AG04449 (cell line): ENCODE data around the gene FAM83B.
"Not testable (repeated sequence)": the region's sequence is repeated elsewhere in the genome, so short reads cannot be mapped to it uniquely, and the experiment has no call there.

Experiments used
- CTCF ChIA-PET: fragments of 350-600 bp; formaldehyde crosslinking; extraction: SDS; loops from one replicate; lab custom pipeline; 2021; ENCODE audit warnings: antibody characterized with exemption; lab: Yijun Ruan, JAX
- POLR2A ChIA-PET: fragments of 400-600, 350-600 bp; formaldehyde crosslinking; extraction: SDS; loops from one replicate; lab custom pipeline; 2020; ENCODE audit warnings: antibody characterized with exemption, inconsistent platforms; lab: Yijun Ruan, JAX
- DNase-seq: peaks from one replicate; pipeline ENCODE4 v3.0.0-alpha.2; 2010; ENCODE audit warnings: low read depth, low spot score
- H3K4me3 ChIP-seq: 2 replicates; pipeline ENCODE4 v1.5.1; 2011; ENCODE audit warnings: low read depth, mild to moderate bottlenecking, control low read depth, low read length
- TF ChIP-seq, protein P1 (sequence below): IDR thresholded peaks from one replicate; pipeline ENCODE4 v1.5.1; 2011; ENCODE audit warnings: mild to moderate bottlenecking, moderate library complexity, low read length, control low read depth, inconsistent platforms; ENCODE audit not compliant: insufficient read depth; ENCODE audit errors: missing control alignments

The FAM83B gene

DNA sequence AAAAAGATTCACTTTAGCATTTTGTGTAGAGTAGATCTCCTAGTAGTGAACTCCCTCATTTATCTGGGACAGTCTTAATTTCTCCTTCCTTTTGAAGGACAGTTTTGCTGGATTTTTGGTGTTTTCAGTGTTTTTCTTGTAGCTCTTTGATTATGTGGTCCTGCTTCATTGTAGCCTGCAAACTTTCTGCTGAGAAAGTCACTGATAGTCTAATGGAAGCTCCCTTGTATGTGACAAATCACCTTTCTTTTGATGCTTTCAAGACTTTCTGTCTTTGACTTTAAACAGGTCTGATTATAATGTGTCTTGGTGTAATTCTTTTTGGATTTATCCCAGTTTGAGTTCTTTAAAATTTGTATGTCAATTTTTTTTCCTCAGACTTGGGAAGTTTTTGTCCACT, 86.1 kb downstream of the FAM83B start:
- CTCF ChIA-PET, result no interaction called here
- POLR2A ChIA-PET, result no interaction called here
- DNase-seq, result no peak
- TF ChIP-seq, protein P1, sequence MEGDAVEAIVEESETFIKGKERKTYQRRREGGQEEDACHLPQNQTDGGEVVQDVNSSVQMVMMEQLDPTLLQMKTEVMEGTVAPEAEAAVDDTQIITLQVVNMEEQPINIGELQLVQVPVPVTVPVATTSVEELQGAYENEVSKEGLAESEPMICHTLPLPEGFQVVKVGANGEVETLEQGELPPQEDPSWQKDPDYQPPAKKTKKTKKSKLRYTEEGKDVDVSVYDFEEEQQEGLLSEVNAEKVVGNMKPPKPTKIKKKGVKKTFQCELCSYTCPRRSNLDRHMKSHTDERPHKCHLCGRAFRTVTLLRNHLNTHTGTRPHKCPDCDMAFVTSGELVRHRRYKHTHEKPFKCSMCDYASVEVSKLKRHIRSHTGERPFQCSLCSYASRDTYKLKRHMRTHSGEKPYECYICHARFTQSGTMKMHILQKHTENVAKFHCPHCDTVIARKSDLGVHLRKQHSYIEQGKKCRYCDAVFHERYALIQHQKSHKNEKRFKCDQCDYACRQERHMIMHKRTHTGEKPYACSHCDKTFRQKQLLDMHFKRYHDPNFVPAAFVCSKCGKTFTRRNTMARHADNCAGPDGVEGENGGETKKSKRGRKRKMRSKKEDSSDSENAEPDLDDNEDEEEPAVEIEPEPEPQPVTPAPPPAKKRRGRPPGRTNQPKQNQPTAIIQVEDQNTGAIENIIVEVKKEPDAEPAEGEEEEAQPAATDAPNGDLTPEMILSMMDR, result no peak
- no peak overlapping the region for H3K4me3 ChIP-seq

DNA sequence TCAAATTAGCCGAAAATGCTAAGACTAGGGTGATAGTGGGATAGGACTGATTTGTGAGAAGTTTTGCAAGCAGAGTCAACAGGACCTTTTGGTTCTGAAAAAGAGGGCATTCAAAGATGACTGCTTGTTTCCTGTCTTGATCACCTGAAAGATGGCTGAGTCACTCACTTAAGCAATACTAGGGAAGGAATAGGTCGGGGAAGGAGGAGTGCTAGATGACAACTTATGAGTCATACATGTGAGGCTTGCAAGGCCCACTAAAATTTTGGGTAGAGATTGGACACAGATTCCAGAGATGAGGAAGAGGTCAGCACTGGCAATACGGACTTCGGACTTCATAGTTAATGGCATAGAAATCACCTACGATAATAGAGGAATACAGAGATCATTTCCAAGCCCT, 89.2 kb downstream of the FAM83B start:
- POLR2A ChIA-PET, result no interaction called here
- no peak for DNase-seq
- TF ChIP-seq, protein P1, result no peak
- no peak overlapping the region for H3K4me3 ChIP-seq
- CTCF ChIA-PET, result no interaction called here

DNA sequence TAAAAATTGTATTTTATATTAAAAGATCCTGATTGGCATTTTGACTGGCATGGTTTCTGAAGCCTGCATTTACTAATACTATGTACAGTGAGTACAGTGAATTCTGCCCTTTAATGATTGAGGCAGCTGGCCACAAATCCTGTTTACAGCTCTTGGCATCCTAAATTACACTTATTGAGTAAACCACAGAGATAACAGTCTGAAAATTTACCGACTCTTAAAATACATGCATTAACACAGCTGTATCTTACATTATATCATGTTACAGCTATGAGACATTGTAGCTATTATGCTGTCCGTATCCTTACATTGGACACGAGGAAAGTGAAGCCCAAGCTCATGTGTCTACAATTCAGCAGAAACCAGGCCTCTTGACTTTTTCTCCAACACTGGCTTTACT, 90.8 kb downstream of the FAM83B start:
- ChIA-PET POLR2A (no interaction called here), CTCF (no interaction called here)
- no peak for DNase-seq
- H3K4me3 ChIP-seq, result no peak overlapping the region
- TF ChIP-seq, protein P1, result no peak

DNA sequence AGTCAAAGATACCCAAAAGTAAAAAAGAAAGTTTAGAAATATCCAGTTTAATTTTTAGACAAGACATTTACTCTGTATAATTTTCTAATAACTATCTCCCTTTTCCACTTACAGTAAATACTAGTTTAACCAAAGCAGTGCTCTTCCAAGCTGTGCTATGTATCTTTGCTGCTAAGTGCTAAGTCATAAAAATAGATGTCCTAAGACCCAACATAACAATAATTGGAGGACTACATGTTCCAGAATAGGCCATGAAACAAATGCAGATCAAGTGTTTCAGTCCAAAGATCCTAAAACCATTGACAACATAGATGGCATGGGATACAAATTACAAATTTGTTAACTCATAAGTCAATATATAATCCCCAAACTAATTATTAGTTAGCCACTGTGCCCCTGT, 111.1 kb downstream of the FAM83B start:
- TF ChIP-seq, protein P1, result no peak
- POLR2A ChIA-PET, result no interaction called here
- H3K4me3 ChIP-seq, result no peak overlapping the region
- DNase-seq, result no peak
- CTCF ChIA-PET, result no interaction called here

DNA sequence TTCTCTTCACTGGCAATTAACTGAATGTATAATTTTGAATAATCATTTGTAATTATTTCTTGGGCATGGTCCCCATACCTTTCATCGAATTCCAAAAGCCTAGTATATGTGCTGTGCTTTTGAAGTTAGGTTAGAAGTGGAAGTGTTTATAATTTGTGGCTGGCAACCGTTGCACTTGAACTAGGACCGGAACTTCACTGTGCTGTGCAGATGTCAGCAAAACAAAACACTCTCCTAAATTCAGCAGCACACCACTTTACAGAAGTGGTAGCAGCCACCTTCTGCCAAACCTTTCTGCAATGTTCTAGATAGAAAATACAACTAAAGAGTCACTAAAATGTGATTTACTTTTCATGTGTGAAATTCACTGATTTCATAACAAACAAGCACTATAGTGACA, 111.9 kb downstream of the FAM83B start:
- TF ChIP-seq, protein P1, result no peak
- ChIA-PET CTCF (no interaction called here), POLR2A (no interaction called here)
- H3K4me3 ChIP-seq, result no peak overlapping the region
- DNase-seq, result no peak

DNA sequence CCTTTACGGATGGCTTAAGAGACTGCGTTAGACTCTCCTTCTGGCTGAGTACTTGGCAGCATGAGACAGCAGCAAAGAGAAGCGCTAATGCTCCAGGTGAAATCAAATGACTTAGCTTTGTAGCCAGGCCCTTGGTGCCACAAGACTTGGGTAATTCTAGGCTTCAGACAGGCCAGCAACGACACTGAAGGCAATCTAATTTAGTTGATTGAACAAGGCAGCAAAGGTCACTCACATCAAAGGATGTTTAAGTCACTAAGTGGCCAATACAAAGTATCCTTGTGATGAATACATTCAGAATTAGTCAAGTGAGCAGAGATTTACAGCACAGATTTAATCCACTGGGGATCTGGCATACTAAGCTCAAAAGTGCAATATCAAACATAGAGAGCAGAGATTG, 113.2 kb downstream of the FAM83B start:
- POLR2A ChIA-PET, result no interaction called here

DNA sequence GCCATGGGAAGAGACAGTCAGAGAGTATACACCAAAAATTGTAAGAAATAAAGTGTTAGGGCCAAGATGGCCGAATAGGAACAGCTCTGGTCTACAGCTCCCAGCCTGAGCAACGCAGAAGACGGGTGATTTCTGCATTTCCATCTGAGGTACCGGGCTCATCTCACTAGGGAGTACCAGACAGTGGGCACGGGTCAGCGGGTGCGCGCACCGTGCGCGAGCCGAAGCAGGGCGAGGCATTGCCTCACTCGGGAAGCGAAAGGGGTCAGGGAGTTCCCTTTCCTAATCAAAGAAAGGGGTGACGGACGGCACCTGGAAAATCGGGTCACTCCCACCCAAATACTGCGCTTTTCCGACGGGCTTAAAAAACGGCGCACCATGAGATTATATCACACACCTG, 114.8 kb downstream of the FAM83B start:
- H3K4me3 ChIP-seq, POLR2A ChIA-PET, CTCF ChIA-PET, DNase-seq: not testable (repeated sequence)

More for the DNA sequence above, 113.2 kb downstream of the FAM83B start:
- CTCF ChIA-PET, result no interaction called here
- TF ChIP-seq, protein P1, result no peak
- H3K4me3 ChIP-seq, result no peak overlapping the region
- DNase-seq, result no peak
